Keratinocyte (primary cell): ENCODE results near the gene SH3BP1. TPM values are rescaled to one million over a fixed set of nuclear protein-coding genes. Genes with fewer than 3 reads are reported as not detected.

Source experiments
- DNase-seq: peaks from one replicate; pipeline ENCODE4 v3.0.0-alpha.2; 2011; ENCODE audit warnings: low read depth, missing footprints, low spot score
- FAIRE-seq: peaks from 2 replicates; lab custom pipeline; 2011; peaks lifted over from hg19 to GRCh38; lab: Jason Lieb, UNC
- H2AFZ ChIP-seq: 2 replicates; pipeline ENCODE4 v1.6.0; 2012; ENCODE audit warnings: low read length, control low read depth, inconsistent platforms; ENCODE audit not compliant: control insufficient read depth
- H3K27ac ChIP-seq: 2 replicates; pipeline ENCODE4 v1.5.1; 2011; ENCODE audit warnings: low read length; ENCODE audit not compliant: control insufficient read depth, insufficient read depth
- H3K27me3 ChIP-seq: 3 replicates; pipeline ENCODE4 v1.6.0; 2011; ENCODE audit warnings: low read length; ENCODE audit not compliant: control insufficient read depth, insufficient read depth; ENCODE audit errors: extremely low read depth
- H3K36me3 ChIP-seq, 2 experiments: 2 replicates in 1 of 2; 3 replicates in 1 of 2; pipeline ENCODE4 v1.5.1; 2011; ENCODE audit warnings: low read length in 2 of 2, mild to moderate bottlenecking in 1 of 2; ENCODE audit not compliant: control insufficient read depth in 2 of 2, insufficient read depth in 2 of 2; ENCODE audit errors: extremely low read depth in 1 of 2
- H3K4me1 ChIP-seq: 3 replicates; pipeline ENCODE4 v1.5.1; 2011; ENCODE audit warnings: low read length; ENCODE audit not compliant: control insufficient read depth, insufficient read depth; ENCODE audit errors: extremely low read depth
- H3K4me2 ChIP-seq: 3 replicates; pipeline ENCODE4 v1.6.0; 2011; ENCODE audit warnings: low read depth, low read length; ENCODE audit not compliant: control insufficient read depth, insufficient read depth; ENCODE audit errors: extremely low read depth
- H3K4me3 ChIP-seq, 3 experiments: fragments of 200-600 bp in 1 of 3; sonication (generic) in 1 of 3; 2 replicates in 2 of 3; 3 replicates in 1 of 3; pipeline ENCODE4 v1.5.1; 2011 to 2016; ENCODE audit warnings: low read length in 3 of 3, mild to moderate bottlenecking in 3 of 3, control low read depth in 2 of 3, inconsistent platforms in 1 of 3, low read depth in 1 of 3, mixed read lengths in 1 of 3, mixed run types in 1 of 3, moderate library complexity in 1 of 3; ENCODE audit not compliant: control insufficient read depth in 2 of 3, insufficient read depth in 2 of 3; ENCODE audit errors: extremely low read depth in 1 of 3
- H3K79me2 ChIP-seq: 2 replicates; pipeline ENCODE4 v1.6.0; 2012; ENCODE audit warnings: low read length; ENCODE audit not compliant: control insufficient read depth, insufficient read depth
- H3K9ac ChIP-seq: 3 replicates; pipeline ENCODE4 v1.6.0; 2011; ENCODE audit warnings: low read length; ENCODE audit not compliant: control insufficient read depth, insufficient read depth; ENCODE audit errors: extremely low read depth
- H3K9me1 ChIP-seq: 3 replicates; pipeline ENCODE4 v1.6.0; 2011; ENCODE audit warnings: low read length; ENCODE audit not compliant: control insufficient read depth, insufficient read depth; ENCODE audit errors: extremely low read depth
- H3K9me3 ChIP-seq: 2 replicates; pipeline ENCODE4 v1.5.1; 2012; ENCODE audit warnings: low read depth, low read length; ENCODE audit not compliant: control insufficient read depth
- H4K20me1 ChIP-seq: 3 replicates; pipeline ENCODE4 v1.6.0; 2011; ENCODE audit warnings: low read length; ENCODE audit not compliant: control insufficient read depth, insufficient read depth; ENCODE audit errors: extremely low read depth
- CTCF ChIP-seq, 3 experiments: IDR thresholded peaks in 1 of 3; conservative IDR thresholded peaks in 1 of 3; optimal IDR thresholded peaks in 1 of 3; 2 replicates in 2 of 3; 3 replicates in 1 of 3; pipeline versions ENCODE3 to v1.5.1; 2011; ENCODE audit warnings: low read length in 3 of 3, mild to moderate bottlenecking in 3 of 3, moderate library complexity in 2 of 3, control low read depth in 1 of 3, inconsistent platforms in 1 of 3; ENCODE audit not compliant: insufficient read depth in 2 of 3; ENCODE audit errors: extremely low read depth in 1 of 3
- EZH2 ChIP-seq: IDR thresholded peaks from one replicate; pipeline ENCODE4 v1.6.1; 2012; ENCODE audit warnings: inconsistent platforms, mild to moderate bottlenecking, low read length, moderate library complexity
- dilution Hi-C: fragments of 300-500 bp; cut with MboI; formaldehyde crosslinking; loops from one replicate; pipeline ENCODE4 v1.7.0; 2020; ENCODE audit warnings: low sequenced_read_pairs; ENCODE audit not compliant: extremely low pct_ligation_motif_present
- polyA plus RNA-seq, 5 experiments: library from polyadenylated mRNA; depleted of rRNA in 3 of 5; stranded (reverse) in 3 of 5; stranded (forward) in 1 of 5; unstranded in 1 of 5; fragments of >200 nt; gene quantifications; 1 replicate in 1 of 5; 2 replicates in 3 of 5; 3 replicates in 1 of 5; pipeline versions ENCODE4 v1.2.1 to v1.2.3, GENCODE V29; 2011 to 2012; ENCODE audit warnings: missing spikeins in 2 of 5, low read depth in 1 of 5, low replicate concordance in 1 of 5

The SH3BP1 gene
- polyA plus RNA-seq, 1 donor (not counting 4 experiments of a cell fraction or from before 2014, with no cell fraction given) = 27.2 TPM

DNA sequence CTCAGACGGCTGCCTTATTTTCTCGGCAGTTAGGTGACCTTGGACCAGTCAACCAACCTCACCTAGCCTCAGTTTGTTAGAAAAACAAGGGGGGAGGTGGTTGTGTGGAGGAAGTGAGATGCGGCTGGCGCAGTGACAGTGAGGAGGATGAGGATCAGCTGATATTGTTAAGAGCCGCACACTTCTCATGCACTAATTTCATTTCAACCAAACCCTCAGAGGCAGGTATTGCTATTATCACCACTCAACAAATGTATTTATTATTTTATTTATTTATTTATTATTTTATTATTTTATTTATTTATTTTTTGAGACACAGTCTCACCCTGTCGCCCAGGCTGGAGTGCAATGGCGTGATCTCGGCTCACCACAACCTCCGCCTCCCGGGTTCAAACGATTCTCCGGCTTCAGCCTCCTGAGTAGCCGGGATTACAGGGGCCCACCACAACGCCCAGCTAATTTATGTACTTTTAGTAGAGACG, 38.1 kb downstream of the SH3BP1 start:
- DNase-seq (no peak), FAIRE-seq (no peak)
- Histone ChIP-seq H3K4me1 (peaks cover 25% of the 10 kb centered on the region), H2AFZ (peak overlapping the region; percentile 49), H3K36me3 (peaks cover 0 to 4% of the 10 kb centered on the region in 2 experiments), H3K27me3 (no peaks in the 10 kb centered on the region), H3K4me3 (peak overlapping the region; percentile 62 to 90 (median 70)), H4K20me1 (peaks cover 7% of the 10 kb centered on the region), H3K79me2 (peaks cover 18% of the 10 kb centered on the region), H3K9me3 (no peaks in the 10 kb centered on the region), H3K9ac (peak overlapping the region; percentile 60), H3K27ac (peak overlapping the region; percentile 43), H3K4me2 (peak overlapping the region; percentile 84), H3K9me1 (no peaks in the 10 kb centered on the region)
- dilution Hi-C loops = no loop called here
- no peak for TF ChIP-seq CTCF (optimal IDR thresholded peaks at IDR 0.05 in 1 of 3, IDR thresholded peaks at IDR 0.05 in 1 of 3, conservative IDR thresholded peaks at IDR 0.05 in 1 of 3; ENCODE audit: extremely low read depth in 1 of 3, insufficient read depth in 2 of 3, low read length in 3 of 3)
- TF ChIP-seq EZH2 = no peak

GRCh38 chr22:37678372-37678771, 38.9 kb downstream of the SH3BP1 start:
- Histone ChIP-seq H3K4me3 (no peak overlapping the region), H3K9ac (no peak overlapping the region), H3K4me2 (no peak overlapping the region)

More at GRCh38 chr22:37678372-37678771, 38.9 kb downstream of the SH3BP1 start:
- TF ChIP-seq CTCF (optimal IDR thresholded peaks at IDR 0.05 in 1 of 3, IDR thresholded peaks at IDR 0.05 in 1 of 3, conservative IDR thresholded peaks at IDR 0.05 in 1 of 3; ENCODE audit: extremely low read depth in 1 of 3, insufficient read depth in 2 of 3, low read length in 3 of 3) (no peak), EZH2 (no peak)
- no peak for FAIRE-seq
- Histone ChIP-seq H3K27ac (no peak overlapping the region), H3K27me3 (no peaks in the 10 kb centered on the region), H4K20me1 (peaks cover 7% of the 10 kb centered on the region), H2AFZ (no peak overlapping the region), H3K9me3 (no peaks in the 10 kb centered on the region), H3K79me2 (peaks cover 18% of the 10 kb centered on the region), H3K36me3 (peaks cover 0 to 4% of the 10 kb centered on the region in 2 experiments), H3K4me1 (peaks cover 25% of the 10 kb centered on the region), H3K9me1 (no peaks in the 10 kb centered on the region)
- DNase-seq = no peak
- dilution Hi-C loops = no loop called here
